HepG2 (cell line): ENCODE measurements around the gene MARF1. TPM values are rescaled to one million over a fixed set of nuclear protein-coding genes. Genes with fewer than 3 reads are reported as not detected.
"Not testable (repeated sequence)": the region's sequence is repeated elsewhere in the genome, so short reads cannot be mapped to it uniquely, and the experiment has no call there.

Source experiments
- ATAC-seq: fragments of 200-7000 bp; cut with Tn5 transposase; 3 replicates; pipeline ENCODE4 v1.9.1; 2020; ENCODE audit warnings: mild to moderate bottlenecking, moderate library complexity
- BruUV-seq: library from RNA; stranded (reverse); fragments of 400-500 nt; replicated peaks from 2 replicates; lab custom pipeline; 2021; lab: Mats Ljungman, UMichigan
- CTCF ChIA-PET: fragments of 300-600 bp; formaldehyde crosslinking; extraction: SDS; loops from one replicate; lab custom pipeline; 2021; ENCODE audit warnings: low total read pairs, inconsistent platforms, low intra/inter-chr PET ratio; lab: Yijun Ruan, JAX
- POLR2A ChIA-PET: fragments of 350-600 bp; sonication (Branson Sonifier 250); formaldehyde crosslinking; loops from one replicate; lab custom pipeline; 2020; ENCODE audit warnings: antibody characterized with exemption, inconsistent platforms; lab: Yijun Ruan, JAX
- DNase-seq: peaks from one replicate; pipeline ENCODE4 v3.0.0-alpha.2; 2015; ENCODE audit warnings: low spot score
- FAIRE-seq: peaks from 3 replicates; lab custom pipeline; 2011; peaks lifted over from hg19 to GRCh38; lab: Jason Lieb, UNC
- H2AFZ ChIP-seq: one replicate; pipeline ENCODE4 v1.6.1; 2011; ENCODE audit warnings: low read length, inconsistent platforms
- H3K27ac ChIP-seq: fragments of 300-600 bp; 3 replicates; pipeline ENCODE4 v1.8.0; 2011; ENCODE audit warnings: mixed run types, mild to moderate bottlenecking, mixed read lengths, low read length, inconsistent platforms; ENCODE audit not compliant: insufficient read depth; ENCODE audit errors: extremely low read length
- H3K27me3 ChIP-seq, 2 experiments: fragments of 200-600 bp in 1 of 2; 2 replicates in 1 of 2; 3 replicates in 1 of 2; pipeline versions ENCODE4 v1.6.0 to v1.8.0; 2011; ENCODE audit warnings: low read length in 2 of 2, mild to moderate bottlenecking in 2 of 2, moderate library complexity in 2 of 2, inconsistent platforms in 1 of 2; ENCODE audit not compliant: insufficient read depth in 2 of 2, control insufficient read depth in 1 of 2
- H3K36me3 ChIP-seq, 2 experiments: fragments of 200-600 bp in 1 of 2; replicated peaks in 1 of 2; 2 replicates in 1 of 2; 3 replicates in 1 of 2; pipeline versions ENCODE4 v1.5.1 to v1.8.0; 2011; ENCODE audit warnings: low read length in 2 of 2, inconsistent platforms in 1 of 2; ENCODE audit not compliant: insufficient read depth in 2 of 2, control insufficient read depth in 1 of 2
- H3K4me1 ChIP-seq: 2 replicates; pipeline ENCODE4 v1.5.1; 2012; ENCODE audit warnings: low read length, inconsistent platforms; ENCODE audit not compliant: insufficient read depth
- H3K4me2 ChIP-seq: 2 replicates; pipeline ENCODE4 v1.6.0; 2011; ENCODE audit warnings: low read depth, low read length, inconsistent platforms
- H3K4me3 ChIP-seq, 3 experiments: fragments of 200-600 bp in 1 of 3; sonication (generic), shearing (Covaris generic) in 1 of 3; replicated peaks in 1 of 3; 2 replicates each; pipeline ENCODE4 v1.5.1; 2011 to 2016; ENCODE audit warnings: low read length in 3 of 3, inconsistent platforms in 2 of 3, low read depth in 2 of 3, mild to moderate bottlenecking in 2 of 3, control low read depth in 1 of 3, mixed read lengths in 1 of 3; ENCODE audit not compliant: insufficient read depth in 1 of 3
- H3K79me2 ChIP-seq: one replicate; pipeline ENCODE4 v1.6.1; 2011; ENCODE audit warnings: low read length, inconsistent platforms; ENCODE audit not compliant: insufficient read depth
- H3K9ac ChIP-seq: 2 replicates; pipeline ENCODE4 v1.6.0; 2011; ENCODE audit warnings: mild to moderate bottlenecking, low read depth, low read length, inconsistent platforms; ENCODE audit not compliant: insufficient read depth
- H3K9me3 ChIP-seq: 2 replicates; pipeline ENCODE4 v1.5.1; 2012; ENCODE audit warnings: mild to moderate bottlenecking, low read length
- H4K20me1 ChIP-seq: 2 replicates; pipeline ENCODE4 v1.6.0; 2011; ENCODE audit warnings: inconsistent platforms, mild to moderate bottlenecking, low read length, moderate library complexity; ENCODE audit not compliant: insufficient read depth
- ARID5B ChIP-seq: IDR thresholded peaks from 2 replicates; pipeline ENCODE4 v1.4.0; 2020; ENCODE audit warnings: mild to moderate bottlenecking, missing genetic modification reagents
- ETV5 ChIP-seq: IDR thresholded peaks from 2 replicates; pipeline ENCODE4 v1.6.1; 2018; ENCODE audit warnings: missing biosample characterization, missing genetic modification reagents, inconsistent platforms, borderline replicate concordance
- GATAD2A ChIP-seq: IDR thresholded peaks from 2 replicates; pipeline ENCODE4 v1.6.1; 2016
- MLX ChIP-seq: IDR thresholded peaks from 2 replicates; pipeline ENCODE4 v1.6.1; 2016
- ZBTB20 ChIP-seq: sonication (generic); formaldehyde crosslinking; IDR thresholded peaks from 2 replicates; pipeline ENCODE4 v1.8.1; 2023; ENCODE audit warnings: missing genetic modification reagents, low read depth, mild to moderate bottlenecking, borderline replicate concordance
- ZBTB38 ChIP-seq: sonication (generic); formaldehyde crosslinking; IDR thresholded peaks from 2 replicates; pipeline ENCODE4 v1.5.1; 2020; ENCODE audit warnings: mild to moderate bottlenecking, missing genetic modification reagents
- ZMYM2 ChIP-seq: sonication (generic); formaldehyde crosslinking; IDR thresholded peaks from 2 replicates; pipeline ENCODE4 v1.8.0; 2022; ENCODE audit warnings: mild to moderate bottlenecking, missing genetic modification reagents
- ZNF883 ChIP-seq: sonication (generic); formaldehyde crosslinking; IDR thresholded peaks from 2 replicates; pipeline ENCODE4 v1.5.1; 2020; ENCODE audit warnings: mild to moderate bottlenecking, missing genetic modification reagents; ENCODE audit errors: not compliant biosample characterization
- ZSCAN5A ChIP-seq: sonication (generic); formaldehyde crosslinking; IDR thresholded peaks from 2 replicates; pipeline ENCODE4 v1.8.0; 2022; ENCODE audit warnings: mild to moderate bottlenecking, missing genetic modification reagents, borderline replicate concordance
- WGBS: methylation state at CpG from one replicate; pipeline ENCODE4 v1.1.6; 2017; ENCODE audit warnings: low lambda C conversion rate; 5-methylcytosine and 5-hydroxymethylcytosine counted together
- in situ Hi-C: cut with HindIII; loops from 2 replicates; pipeline ENCODE4 v1.10.0; 2017; ENCODE audit warnings: low pct_unique_long_range_greater_than_20kb; ENCODE audit not compliant: extremely low pct_ligation_motif_present
- intact Hi-C: fragments of 100-400 bp; cut with micrococcal nuclease; formaldehyde crosslinking; loops from one replicate; pipeline ENCODE4 v1.10.0; 2022; ENCODE audit not compliant: unreplicated experiment
- polyA plus RNA-seq, 8 experiments: library from polyadenylated mRNA; depleted of rRNA in 3 of 8; stranded (reverse) in 7 of 8; unstranded in 1 of 8; fragments of >200 nt; fragmentation: Illumina TruSeq in 4 of 8; extraction: Trizol in 4 of 8; gene quantifications; 2 replicates each; pipeline versions ENCODE4 v1.2.1 to v1.2.3, GENCODE V29; 2011 to 2016; ENCODE audit warnings: low read depth in 4 of 8, missing spikeins in 1 of 8, mixed read lengths in 1 of 8; ENCODE audit not compliant: insufficient read depth in 1 of 8
- total RNA-seq, 5 experiments: library from RNA; depleted of rRNA; stranded (reverse); fragments of >200 nt; fragmentation: Illumina TruSeq; extraction: Trizol; gene quantifications; 2 replicates each; pipeline ENCODE4 v1.2.3, GENCODE V29; 2016; ENCODE audit warnings: low read depth in 1 of 5

The MARF1 gene
- total and polyA plus RNA-seq, 2 of the 13 experiments (the other 11 are each of a cell fraction or from before 2014, with no cell fraction given) = 8.7 to 20.7 TPM

GRCh38 chr16:15646557-15647293 is 3.8 kb upstream of the MARF1 start:
- 0 out of 2 replicates have a peak, but pooled peaks have one; percentile 4 for TF ChIP-seq ETV5 (CRISPR knock-in tag)
- peak; percentile 48 for TF ChIP-seq ZNF883 (CRISPR knock-in tag)
- FAIRE-seq, CTCF ChIA-PET, H3K27ac ChIP-seq, H4K20me1 ChIP-seq, H3K4me3 ChIP-seq, H3K4me2 ChIP-seq, H2AFZ ChIP-seq, H3K36me3 ChIP-seq, H3K9ac ChIP-seq, H3K27me3 ChIP-seq, intact Hi-C loops, H3K9me3 ChIP-seq, BruUV-seq, in situ Hi-C loops, ATAC-seq, DNase-seq: not testable (repeated sequence)
- Histone ChIP-seq H3K79me2 (peaks cover 22% of the 10 kb centered on the region), H3K4me1 (peaks cover 47% of the 10 kb centered on the region)
- WGBS = 66% methylated on average over 13 of the region's 13 CpGs
- POLR2A ChIA-PET = interaction anchor here (5.7 kb wide), 1 partner anchor 71 kb away, joined by 94 read pairs; no protein-coding TSS in a partner anchor

- BruUV-seq, ATAC-seq, H3K9me3 ChIP-seq, H3K36me3 ChIP-seq, H2AFZ ChIP-seq, H3K27me3 ChIP-seq, in situ Hi-C loops, H4K20me1 ChIP-seq, FAIRE-seq: not testable (repeated sequence)
- CTCF ChIA-PET = interaction anchor here (1.2 kb wide), 1 partner anchor 54 kb away, joined by 3 read pairs; no protein-coding TSS in a partner anchor
- DNase-seq = peak; percentile 82
- intact Hi-C loops = loop anchor here (5.0 kb wide), 3 partner anchors 53 to 68 kb away; no protein-coding TSS in a partner anchor
- Histone ChIP-seq H3K27ac (peak overlapping the region; percentile 99), H3K79me2 (peaks cover 23% of the 10 kb centered on the region), H3K4me3 (peak overlapping the region in 2 of 3 experiments; percentile 96 to 99; a peak in 3 of 6 replicates), H3K4me1 (peaks cover 56% of the 10 kb centered on the region), H3K4me2 (peak overlapping the region; percentile 97), H3K9ac (peak overlapping the region; percentile 100; the same call in 1 of the 2 replicates)
- 58% methylated on average over 10 of the region's 10 CpGs for WGBS
- POLR2A ChIA-PET = interaction anchor here (1.0 to 5.7 kb wide), 10 partner anchors 14 to 95 kb away, joined by 3 to 121 read pairs (median 6); no protein-coding TSS in a partner anchor
- TF ChIP-seq ZMYM2 (CRISPR knock-in tag) (peak; percentile 65; the same call in 1 of the 2 replicates), ARID5B (CRISPR knock-in tag) (peak; percentile 41; the same call in 1 of the 2 replicates), ZBTB38 (CRISPR knock-in tag) (peak; percentile 66; the same call in 1 of the 2 replicates), MLX (CRISPR knock-in tag) (0 out of 2 replicates have a peak, but pooled peaks have one; percentile 32), ZBTB20 (peak; percentile 40; the same call in 1 of the 2 replicates), GATAD2A (CRISPR knock-in tag) (peak; percentile 45; the same call in 1 of the 2 replicates), ZSCAN5A (0 out of 2 replicates have a peak, but pooled peaks have one; percentile 24)
Observed at GRCh38 chr16:15644962-15645465, 2.1 kb upstream of the MARF1 start.
